Myocyte (in vitro differentiated cells): ENCODE results near the gene ACTN4. TPM values are rescaled to one million over a fixed set of nuclear protein-coding genes. Genes with fewer than 3 reads are reported as not detected.
"Not testable (repeated sequence)": the region's sequence is repeated elsewhere in the genome, so short reads cannot be mapped to it uniquely, and the experiment has no call there.

Experiments
- DNase-seq: peaks from one replicate; pipeline ENCODE4 v3.0.0-alpha.2; 2012; ENCODE audit warnings: low read depth
- total RNA-seq: library from RNA; depleted of rRNA; stranded (reverse); fragments of >200 nt; gene quantifications from 2 replicates; pipeline ENCODE4 v1.2.3, GENCODE V29; 2014

Gene ACTN4
- total RNA-seq, 1 donor from 2014 or later: 350 TPM

GRCh38 chr19:38735257-38735686 lies 87.8 kb downstream of the ACTN4 start:
- no peak for DNase-seq

DNA sequence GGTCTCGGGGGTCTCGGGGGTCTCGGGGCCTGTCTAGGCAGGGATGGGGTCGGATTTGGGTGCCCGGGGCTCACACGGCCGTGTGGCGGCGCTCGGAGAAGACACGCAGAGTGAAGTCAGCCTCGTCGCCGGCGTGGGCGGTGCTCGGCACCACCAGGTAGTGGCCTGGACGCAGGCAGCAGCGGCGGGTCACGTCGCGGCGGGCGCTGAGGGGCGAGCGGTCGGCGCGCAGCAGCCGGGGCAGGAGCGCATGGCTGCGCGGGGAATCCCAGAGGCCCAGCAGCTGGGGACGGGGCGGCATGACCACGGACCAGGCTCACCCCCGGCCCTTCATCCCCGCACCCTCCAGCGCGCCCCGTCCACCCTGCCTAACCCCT lies 88.6 kb downstream of the ACTN4 start:
- DNase-seq: no peak

DNA sequence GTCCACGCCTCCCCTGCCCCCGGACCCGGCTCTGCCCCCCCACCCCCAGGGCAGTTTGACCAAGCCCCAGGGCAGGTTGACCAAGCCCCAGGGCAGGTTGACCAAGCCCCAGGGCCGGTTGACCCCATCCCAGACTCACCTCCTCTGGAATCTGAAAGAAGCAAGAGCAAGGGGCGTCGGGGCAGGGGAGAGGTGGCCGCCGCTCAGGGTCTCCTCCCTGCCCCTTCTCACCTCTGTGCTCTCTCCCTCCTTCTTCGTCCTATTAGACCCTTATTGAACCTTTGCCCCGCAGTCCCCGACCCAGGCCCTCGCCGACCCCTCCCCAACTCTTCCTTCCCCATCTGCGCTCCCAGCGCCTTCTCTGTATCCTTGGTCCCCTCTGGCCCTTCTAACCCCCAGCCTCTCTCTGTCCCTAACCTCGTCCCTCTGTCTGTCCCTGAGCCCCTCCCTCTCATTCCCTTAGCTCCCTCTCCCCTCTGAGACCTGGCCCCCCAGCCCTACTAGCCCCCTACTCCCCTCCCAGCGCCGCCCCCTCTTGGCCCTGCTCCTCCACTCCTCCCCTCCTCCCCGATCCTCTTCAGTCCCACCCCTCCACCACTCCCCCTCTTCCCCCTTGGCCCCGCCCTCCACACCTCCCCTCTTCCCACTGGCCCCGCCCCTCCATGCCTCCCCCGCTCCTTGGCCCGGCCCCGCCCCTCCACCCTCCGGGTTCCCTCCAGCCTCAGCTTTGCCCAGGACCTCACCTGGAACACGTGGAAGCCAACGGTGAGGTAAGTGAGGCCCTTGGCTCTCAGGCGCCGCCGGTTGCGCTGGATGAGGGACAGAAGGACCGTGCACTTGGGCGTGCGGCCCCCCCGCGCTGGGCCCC lies 89.2 kb downstream of the ACTN4 start:
- no peak for DNase-seq

- DNase-seq: no peak
Observed at GRCh38 chr19:38737281-38737865, 89.9 kb downstream of the ACTN4 start.

DNA sequence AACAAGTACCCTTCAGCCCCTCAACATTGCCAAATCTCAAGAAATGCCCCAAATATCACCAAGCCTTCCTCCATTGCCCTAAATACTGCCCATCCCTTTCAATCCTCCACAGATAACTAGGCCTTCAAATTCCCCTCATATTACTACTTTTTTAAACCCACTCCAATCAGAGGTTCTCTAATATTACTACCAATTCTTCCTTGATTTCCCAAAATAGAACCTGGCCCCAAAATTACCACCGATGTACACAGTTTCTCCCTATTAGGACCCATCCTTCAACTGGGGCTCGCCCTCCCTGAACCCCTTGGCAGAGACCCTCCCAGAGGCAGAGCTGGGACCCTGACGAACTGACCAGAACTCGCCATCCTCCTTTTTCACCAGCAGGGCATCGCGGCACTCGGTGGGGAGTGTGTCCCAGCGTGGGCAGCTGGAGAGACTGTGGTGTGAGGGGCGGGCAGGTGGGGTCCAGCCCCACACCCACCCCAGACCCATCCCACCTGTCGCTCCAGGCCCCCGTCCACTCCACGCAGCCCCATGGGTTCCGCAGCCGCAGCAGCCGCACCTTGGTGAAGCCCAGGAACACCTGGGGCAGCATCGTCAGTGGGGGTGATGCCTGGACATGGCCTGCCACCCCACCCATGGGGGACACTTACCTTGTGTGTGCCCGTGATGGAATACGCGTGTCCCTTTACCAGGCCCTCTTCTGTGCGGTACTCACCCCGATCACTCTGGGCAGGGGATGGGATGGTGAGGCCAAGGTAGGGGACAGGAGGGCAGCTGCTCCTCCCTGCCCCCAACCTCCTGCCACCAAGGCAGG lies 90.7 kb downstream of the ACTN4 start:
- DNase-seq: no peak

DNA sequence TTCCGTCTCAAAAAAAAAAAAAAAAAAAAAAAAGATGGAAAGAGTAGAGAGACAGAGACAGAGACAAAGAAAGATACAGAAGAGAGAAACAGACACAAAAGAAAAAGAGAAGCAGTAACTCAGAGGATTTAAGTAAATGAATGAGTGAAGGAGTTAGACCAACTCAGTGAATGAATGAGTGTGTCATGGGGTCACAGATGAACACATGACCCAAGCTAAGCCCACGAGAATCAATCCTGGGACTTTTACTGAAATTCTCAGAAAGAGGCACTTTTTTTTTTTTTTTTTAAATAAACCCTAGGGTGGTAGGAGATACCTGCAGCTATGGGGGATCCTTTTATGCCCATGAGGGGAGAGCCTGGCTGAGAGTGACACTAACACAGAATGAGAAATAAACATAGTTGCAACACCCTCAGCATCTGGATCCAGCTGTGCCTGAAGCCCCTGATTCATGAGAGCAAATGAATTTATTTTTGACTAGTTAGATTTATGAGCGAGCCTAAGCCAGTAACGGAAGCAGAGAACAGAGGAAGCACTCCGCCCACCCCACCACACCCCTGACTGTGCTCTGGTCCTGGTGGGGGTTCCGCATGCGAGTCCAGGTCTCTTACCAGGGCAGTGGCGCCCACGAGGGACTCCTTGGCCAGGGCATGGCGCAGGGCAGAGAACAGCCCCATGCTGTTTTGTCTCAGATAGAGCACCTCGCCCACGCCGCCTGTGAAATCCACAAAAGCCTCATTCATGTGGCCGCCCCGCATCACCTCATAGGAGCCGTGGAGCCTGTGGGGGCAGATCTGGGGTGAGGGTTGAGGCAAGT lies 92.2 kb downstream of the ACTN4 start:
- DNase-seq: no peak

DNA sequence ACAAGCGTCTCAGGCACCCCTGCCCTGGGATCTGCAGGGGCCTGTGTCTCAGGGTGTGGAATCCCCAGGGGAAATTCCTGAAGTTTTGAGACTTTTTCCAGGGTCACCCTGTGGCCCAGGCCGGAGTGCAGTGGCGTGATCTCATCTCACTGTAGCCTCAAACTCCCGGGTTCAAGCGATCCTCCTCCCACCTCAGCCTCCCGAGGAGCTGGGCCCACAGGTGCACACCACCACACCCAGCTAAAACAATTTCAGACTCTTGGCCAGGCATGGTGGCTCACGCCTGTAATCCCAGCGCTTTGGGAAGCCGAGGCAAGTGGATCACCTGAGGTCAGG lies 92.8 kb downstream of the ACTN4 start:
- no peak for DNase-seq

DNA sequence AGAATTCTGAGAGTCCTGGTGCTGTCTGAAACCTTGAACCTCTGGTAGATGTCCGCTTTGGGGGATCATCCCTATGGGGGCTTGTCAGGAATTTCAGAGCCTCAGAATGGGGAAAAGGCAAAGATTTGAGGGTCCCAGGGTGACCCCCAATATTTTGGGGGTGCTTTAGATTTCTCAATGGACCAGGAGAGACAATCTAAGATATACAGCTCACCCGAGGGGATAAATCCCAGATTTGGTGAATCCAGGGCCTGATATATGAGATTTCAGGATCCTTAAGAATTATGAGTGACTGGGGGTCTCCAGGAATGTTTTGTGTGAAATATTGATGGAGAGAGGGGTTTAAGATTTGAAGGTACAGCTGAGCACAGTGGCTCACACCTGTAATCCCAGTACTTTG lies 93.5 kb downstream of the ACTN4 start:
- no peak for DNase-seq

- no peak for DNase-seq
Observed at GRCh38 chr19:38741670-38742069, 94.2 kb downstream of the ACTN4 start.

DNA sequence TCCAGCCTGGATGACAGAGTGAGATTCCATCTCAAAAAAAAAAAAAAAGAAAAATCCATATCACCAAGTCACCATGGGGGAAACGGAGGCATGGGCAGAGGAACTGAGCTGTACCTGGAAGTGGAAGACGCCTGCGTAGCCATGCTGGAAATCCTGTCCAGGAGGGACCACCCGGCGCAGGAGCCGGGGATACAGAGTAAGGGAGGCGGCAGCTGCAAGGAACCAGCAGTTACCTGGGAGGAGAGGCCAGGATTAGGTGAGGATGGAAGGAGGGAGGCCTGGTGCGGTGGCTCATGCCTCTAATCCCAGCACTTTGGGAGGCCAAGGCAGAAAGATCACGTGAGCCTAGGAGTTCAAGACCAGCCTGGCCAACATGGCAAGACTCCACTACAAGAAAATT lies 94.8 kb downstream of the ACTN4 start:
- DNase-seq: no peak

GRCh38 chr19:38742906-38743305 lies 95.5 kb downstream of the ACTN4 start:
- DNase-seq: no peak

GRCh38 chr19:38743394-38744297 lies 96.2 kb downstream of the ACTN4 start:
- DNase-seq: no peak

GRCh38 chr19:38744298-38744681 lies 96.8 kb downstream of the ACTN4 start, which contains the start of gene CAPN12:
Gene CAPN12 (minus strand): TSS chr19:38744474. CDS start chr19:38744165, 309 bp downstream.
- no peak for DNase-seq

- no peak for DNase-seq
Observed at GRCh38 chr19:38744874-38745273, 97.4 kb downstream of the ACTN4 start.

DNA sequence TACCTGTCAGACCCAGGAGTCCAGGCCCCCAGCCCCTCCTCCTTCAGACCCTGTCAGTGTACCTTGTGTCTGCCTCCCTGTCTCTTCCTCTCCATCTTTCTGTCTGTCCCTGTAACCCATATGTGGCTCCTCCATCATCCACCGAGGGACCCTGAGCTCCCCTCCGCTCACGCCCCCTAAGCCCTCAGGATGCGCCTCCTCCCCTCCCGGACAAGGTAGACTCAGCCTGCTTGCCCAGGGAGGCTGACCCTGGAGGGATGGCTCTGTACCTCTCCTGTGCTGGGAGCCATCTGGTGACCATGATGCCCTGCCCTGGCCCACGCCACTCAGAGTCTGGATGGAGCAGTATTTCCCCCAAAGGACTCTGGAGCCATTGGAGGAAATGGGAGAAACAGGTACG lies 97.9 kb downstream of the ACTN4 start:
- DNase-seq: no peak

DNA sequence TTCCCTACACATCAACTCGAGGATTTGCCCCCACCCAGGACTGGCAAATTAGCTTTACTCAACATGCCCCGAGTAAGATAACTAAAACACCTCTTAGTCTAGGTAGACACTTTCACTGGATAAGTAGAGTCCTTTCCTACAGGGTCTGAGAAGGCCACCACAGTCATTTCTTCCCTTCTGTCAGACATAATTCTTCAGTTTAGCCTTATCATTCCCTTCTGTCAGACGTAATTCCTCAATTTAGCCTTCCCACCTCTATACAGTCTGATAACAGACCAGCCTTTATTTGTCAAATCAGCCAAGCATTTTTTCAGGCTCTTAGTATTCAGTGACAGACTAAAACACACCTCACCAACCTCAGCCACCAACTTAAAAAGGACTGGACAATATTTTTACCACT lies 106.3 kb downstream of the ACTN4 start:
- DNase-seq: not testable (repeated sequence)

GRCh38 chr19:38754196-38754595 lies 106.7 kb downstream of the ACTN4 start:
- DNase-seq: not testable (repeated sequence)

DNA sequence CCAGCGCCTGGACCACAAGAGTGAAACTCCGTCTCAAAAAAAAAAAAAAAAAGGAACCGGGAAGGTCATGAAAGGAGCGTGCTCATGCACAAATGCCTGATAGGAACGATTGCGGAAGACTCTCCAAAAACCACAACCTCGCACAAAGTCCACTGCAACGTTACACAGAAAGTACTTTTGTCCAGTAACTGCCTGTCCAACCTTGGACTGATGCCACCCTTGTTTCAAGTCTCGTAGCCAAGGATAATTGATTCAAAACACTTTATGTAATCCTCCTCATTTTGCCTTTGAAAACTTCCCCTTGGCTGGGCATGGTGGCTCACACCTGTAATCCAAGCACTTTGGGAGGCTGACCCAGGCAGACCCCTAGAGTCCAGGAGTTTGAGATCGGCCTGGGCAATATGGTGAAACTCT lies 112.1 kb downstream of the ACTN4 start:
- DNase-seq: no peak

- DNase-seq: not testable (repeated sequence)
Observed at GRCh38 chr19:38760805-38761517, 113.5 kb downstream of the ACTN4 start.
